Caco-2 (cell line): Measurements from ENCODE around the gene C4orf50. TPM values are rescaled to one million over a fixed set of nuclear protein-coding genes. Genes with fewer than 3 reads are reported as not detected.

ENCODE experiments used
- BruUV-seq: library from RNA; stranded (reverse); fragments of 400-500 nt; replicated peaks from 2 replicates; lab custom pipeline; 2021; lab: Mats Ljungman, UMichigan
- CTCF ChIA-PET: fragments of 300-600 bp; sonication (Branson Sonifier 250); formaldehyde crosslinking; loops from one replicate; lab custom pipeline; 2022; ENCODE audit warnings: antibody characterized with exemption; lab: Charles Lee
- POLR2A ChIA-PET: fragments of 300-600 bp; sonication (Branson Sonifier 250); formaldehyde crosslinking; loops from one replicate; lab custom pipeline; 2022; ENCODE audit warnings: antibody characterized with exemption; lab: Charles Lee
- DNase-seq, 2 experiments: peaks; one replicate each; pipeline versions ENCODE4 v3.0.0 to v3.0.0-alpha.2; 2020 to 2022
- H3K27me3 ChIP-seq: replicated peaks from 2 replicates; pipeline ENCODE4 v1.6.0; 2011; ENCODE audit warnings: low read length; ENCODE audit not compliant: control insufficient read depth, insufficient read depth
- H3K36me3 ChIP-seq: 2 replicates; pipeline ENCODE4 v1.5.1; 2011; ENCODE audit warnings: low read length; ENCODE audit not compliant: control insufficient read depth, insufficient read depth
- H3K4me1 ChIP-seq: fragments of 250-450 bp; sonication (Bioruptor Pico); 2 replicates; pipeline ENCODE4 v1.5.1; 2020; ENCODE audit warnings: mild to moderate bottlenecking
- H3K4me3 ChIP-seq: 2 replicates; pipeline ENCODE4 v1.5.1; 2011; ENCODE audit warnings: low read depth, mild to moderate bottlenecking, control low read depth, low read length
- H3K9me3 ChIP-seq: fragments of 250-450 bp; sonication (Bioruptor Pico); 2 replicates; pipeline ENCODE4 v1.5.1; 2020; ENCODE audit warnings: mild to moderate bottlenecking, moderate library complexity
- H3K27ac Mint-ChIP-seq: one replicate; pipeline ENCODE4 v1.8.0; 2022; ENCODE audit warnings: mixed read lengths; ENCODE audit not compliant: unreplicated experiment
- H3K27me3 Mint-ChIP-seq: one replicate; pipeline ENCODE4 v1.8.0; 2022; ENCODE audit warnings: mixed read lengths; ENCODE audit not compliant: insufficient read depth, unreplicated experiment
- H3K36me3 Mint-ChIP-seq: one replicate; pipeline ENCODE4 v1.8.0; 2022; ENCODE audit warnings: mild to moderate bottlenecking, mixed read lengths; ENCODE audit not compliant: insufficient read depth, unreplicated experiment
- H3K4me1 Mint-ChIP-seq: one replicate; pipeline ENCODE4 v1.8.0; 2022; ENCODE audit warnings: low read depth, mixed read lengths; ENCODE audit not compliant: unreplicated experiment
- H3K4me3 Mint-ChIP-seq: one replicate; pipeline ENCODE4 v1.8.0; 2022; ENCODE audit warnings: mild to moderate bottlenecking, moderate library complexity, mixed read lengths; ENCODE audit not compliant: unreplicated experiment
- H3K9me3 Mint-ChIP-seq: one replicate; pipeline ENCODE4 v1.8.0; 2022; ENCODE audit warnings: mixed read lengths; ENCODE audit not compliant: unreplicated experiment
- CTCF ChIP-seq, 2 experiments: fragments of 200-600 bp in 1 of 2; IDR thresholded peaks; 1 replicate in 1 of 2; 2 replicates in 1 of 2; pipeline versions ENCODE4 v1.5.1 to v1.8.0; 2011 to 2022; ENCODE audit warnings: antibody characterized with exemption in 1 of 2, control low read depth in 1 of 2, inconsistent platforms in 1 of 2, low read depth in 1 of 2, low read length in 1 of 2, mild to moderate bottlenecking in 1 of 2, moderate library complexity in 1 of 2; ENCODE audit not compliant: insufficient read depth in 1 of 2, severe bottlenecking in 1 of 2, unreplicated experiment in 1 of 2
- intact Hi-C: fragments of 100-400 bp; cut with micrococcal nuclease; formaldehyde crosslinking; loops from one replicate; pipeline ENCODE4 v1.10.0; 2022; ENCODE audit not compliant: unreplicated experiment
- total RNA-seq: library from RNA; stranded (reverse); gene quantifications from 2 replicates; pipeline ENCODE4 v1.2.3, GENCODE V29; 2022

C4orf50 gene
- total RNA-seq, 1 experiment from 2014 or later: not detected

GRCh38 chr4:5926598-5926997, 91.6 kb downstream of the C4orf50 start:
- Mint-ChIP-seq H3K27ac (no peak overlapping the region), H3K4me3 (no peak overlapping the region), H3K27me3 (peaks cover 24% of the 10 kb centered on the region), H3K36me3 (no peaks in the 10 kb centered on the region), H3K4me1 (no peaks in the 10 kb centered on the region), H3K9me3 (no peaks in the 10 kb centered on the region)
- Histone ChIP-seq H3K4me1 (no peaks in the 10 kb centered on the region), H3K4me3 (no peak overlapping the region), H3K27me3 (no peaks in the 10 kb centered on the region), H3K36me3 (no peaks in the 10 kb centered on the region), H3K9me3 (no peaks in the 10 kb centered on the region)
- no TSS peak for BruUV-seq
- intact Hi-C loops: no loop called here
- no peak for TF ChIP-seq CTCF (IDR thresholded peaks at IDR 0.05; ENCODE audit: insufficient read depth in 1 of 2, low read depth in 1 of 2, low read length in 1 of 2, severe bottlenecking in 1 of 2, unreplicated experiment in 1 of 2)
- ChIA-PET CTCF (no interaction called here), POLR2A (no interaction called here)
- DNase-seq: no peak

GRCh38 chr4:5925419-5926200, 92.6 kb downstream of the C4orf50 start:
- no peaks in the 10 kb centered on the region for H3K27me3 ChIP-seq
- H3K4me3 ChIP-seq: no peak overlapping the region
- Mint-ChIP-seq H3K4me3 (no peak overlapping the region), H3K36me3 (no peaks in the 10 kb centered on the region), H3K27ac (no peak overlapping the region), H3K9me3 (no peaks in the 10 kb centered on the region), H3K4me1 (no peaks in the 10 kb centered on the region), H3K27me3 (peaks cover 18% of the 10 kb centered on the region)
- ChIA-PET POLR2A (no interaction called here), CTCF (no interaction called here)
- no peak for TF ChIP-seq CTCF (IDR thresholded peaks at IDR 0.05; ENCODE audit: insufficient read depth in 1 of 2, low read depth in 1 of 2, low read length in 1 of 2, severe bottlenecking in 1 of 2, unreplicated experiment in 1 of 2)
- DNase-seq: no peak
- no peaks in the 10 kb centered on the region for H3K9me3 ChIP-seq
- BruUV-seq: no TSS peak
- H3K36me3 ChIP-seq: no peaks in the 10 kb centered on the region
- intact Hi-C loops: no loop called here
- no peaks in the 10 kb centered on the region for H3K4me1 ChIP-seq

- H3K4me1 Mint-ChIP-seq: no peaks in the 10 kb centered on the region
- POLR2A ChIA-PET: no interaction called here
- CTCF ChIA-PET: no interaction called here
These were observed 93.6 kb downstream of the C4orf50 start for GRCh38 chr4:5924461-5925125.

More at GRCh38 chr4:5924461-5925125, 93.6 kb downstream of the C4orf50 start:
- Mint-ChIP-seq H3K4me3 (no peak overlapping the region), H3K36me3 (no peaks in the 10 kb centered on the region), H3K27ac (no peak overlapping the region), H3K9me3 (no peaks in the 10 kb centered on the region), H3K27me3 (peaks cover 15% of the 10 kb centered on the region)
- Histone ChIP-seq H3K9me3 (no peaks in the 10 kb centered on the region), H3K4me3 (no peak overlapping the region), H3K27me3 (no peaks in the 10 kb centered on the region), H3K36me3 (no peaks in the 10 kb centered on the region), H3K4me1 (no peaks in the 10 kb centered on the region)
- intact Hi-C loops: no loop called here
- TF ChIP-seq CTCF (IDR thresholded peaks at IDR 0.05; ENCODE audit: insufficient read depth in 1 of 2, low read depth in 1 of 2, low read length in 1 of 2, severe bottlenecking in 1 of 2, unreplicated experiment in 1 of 2): no peak
- BruUV-seq: no TSS peak
- DNase-seq: no peak
